ENCODE data around the gene RNF141. TPM values are rescaled to one million over a fixed set of nuclear protein-coding genes. Genes with fewer than 3 reads are reported as not detected.

Gene RNF141
- total RNA-seq, 1 donor from 2014 or later, result 50.0 TPM

- Histone ChIP-seq H3K27me3 (no peaks in the 10 kb centered on the region), H3K9me3 (no peaks in the 10 kb centered on the region), H3K27ac (peak overlapping the region; percentile 6), H3K4me3 (no peak overlapping the region), H3K4me1 (peaks cover 6% of the 10 kb centered on the region), H3K36me3 (peaks cover 14% of the 10 kb centered on the region)
- intact Hi-C loops (cut with DNase I), result no loop called here
- no peak for DNase-seq
- ATAC-seq, result no peak
- TF ChIP-seq, protein P1, sequence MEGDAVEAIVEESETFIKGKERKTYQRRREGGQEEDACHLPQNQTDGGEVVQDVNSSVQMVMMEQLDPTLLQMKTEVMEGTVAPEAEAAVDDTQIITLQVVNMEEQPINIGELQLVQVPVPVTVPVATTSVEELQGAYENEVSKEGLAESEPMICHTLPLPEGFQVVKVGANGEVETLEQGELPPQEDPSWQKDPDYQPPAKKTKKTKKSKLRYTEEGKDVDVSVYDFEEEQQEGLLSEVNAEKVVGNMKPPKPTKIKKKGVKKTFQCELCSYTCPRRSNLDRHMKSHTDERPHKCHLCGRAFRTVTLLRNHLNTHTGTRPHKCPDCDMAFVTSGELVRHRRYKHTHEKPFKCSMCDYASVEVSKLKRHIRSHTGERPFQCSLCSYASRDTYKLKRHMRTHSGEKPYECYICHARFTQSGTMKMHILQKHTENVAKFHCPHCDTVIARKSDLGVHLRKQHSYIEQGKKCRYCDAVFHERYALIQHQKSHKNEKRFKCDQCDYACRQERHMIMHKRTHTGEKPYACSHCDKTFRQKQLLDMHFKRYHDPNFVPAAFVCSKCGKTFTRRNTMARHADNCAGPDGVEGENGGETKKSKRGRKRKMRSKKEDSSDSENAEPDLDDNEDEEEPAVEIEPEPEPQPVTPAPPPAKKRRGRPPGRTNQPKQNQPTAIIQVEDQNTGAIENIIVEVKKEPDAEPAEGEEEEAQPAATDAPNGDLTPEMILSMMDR (IDR thresholded peaks at IDR 0.05), result no peak
These were observed 38.8 kb downstream of the RNF141 start for GRCh38 chr11:10502065-10502680.

- H3K27me3 ChIP-seq, result no peaks in the 10 kb centered on the region
- TF ChIP-seq, protein P1 (IDR thresholded peaks at IDR 0.05), result no peak
- DNase-seq (no peak), ATAC-seq (no peak)
- peaks cover 6% of the 10 kb centered on the region for H3K4me1 ChIP-seq
- H3K9me3 ChIP-seq, result no peaks in the 10 kb centered on the region
- no peak overlapping the region for H3K4me3 ChIP-seq
- intact Hi-C loops (cut with DNase I), result no loop called here
- H3K27ac ChIP-seq, result no peak overlapping the region
- peaks cover 14% of the 10 kb centered on the region for H3K36me3 ChIP-seq
These were observed 40.0 kb downstream of the RNF141 start for GRCh38 chr11:10500757-10501684.

DNA sequence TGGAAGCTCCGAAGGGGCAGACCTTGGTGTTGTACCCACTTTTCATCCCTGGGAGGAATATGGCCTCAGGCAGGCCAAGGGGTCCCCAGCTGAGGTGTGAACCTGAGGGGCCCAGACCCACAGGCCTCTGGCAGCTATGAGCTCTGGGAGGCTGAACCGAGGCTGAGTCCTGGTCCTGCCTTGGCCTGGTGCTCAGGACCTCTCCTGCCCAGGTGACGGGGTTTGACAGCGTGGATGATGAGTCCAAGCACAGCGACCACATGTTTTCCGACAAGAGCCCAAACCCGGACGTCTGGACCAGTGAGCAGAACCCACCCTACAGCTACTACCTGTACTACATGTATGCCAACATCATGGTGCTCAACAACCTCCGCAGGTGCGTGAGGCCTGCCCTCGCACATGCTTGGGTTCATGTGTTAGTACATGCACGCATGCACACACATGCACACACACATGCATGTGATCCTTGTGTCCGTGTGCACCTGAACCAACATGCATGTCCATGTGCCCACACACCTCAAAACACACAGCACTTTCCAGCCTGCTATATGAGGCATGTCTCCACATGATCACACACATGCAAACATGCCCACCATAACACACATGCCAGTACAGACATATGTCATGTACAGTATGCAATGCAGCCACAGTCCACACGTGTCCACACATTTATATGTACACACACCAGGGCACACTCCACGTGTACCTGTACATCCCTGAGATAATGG is 40.9 kb downstream of the RNF141 start:
- Histone ChIP-seq H3K27me3 (no peaks in the 10 kb centered on the region), H3K36me3 (peaks cover 20% of the 10 kb centered on the region), H3K9me3 (no peaks in the 10 kb centered on the region), H3K27ac (no peak overlapping the region), H3K4me3 (no peak overlapping the region), H3K4me1 (peaks cover 6% of the 10 kb centered on the region)
- ATAC-seq (no peak), DNase-seq (no peak)
- TF ChIP-seq, protein P1 (IDR thresholded peaks at IDR 0.05), result no peak
- intact Hi-C loops (cut with DNase I), result no loop called here

- DNase-seq, result no peak
- ATAC-seq, result no peak
- TF ChIP-seq, protein P1 (IDR thresholded peaks at IDR 0.05), result no peak
- intact Hi-C loops (cut with DNase I), result no loop called here
- no peaks in the 10 kb centered on the region for H3K9me3 ChIP-seq
- H3K4me1 ChIP-seq, result peaks cover 3% of the 10 kb centered on the region
- H3K27ac ChIP-seq, result no peak overlapping the region
- H3K4me3 ChIP-seq, result no peak overlapping the region
- H3K27me3 ChIP-seq, result no peaks in the 10 kb centered on the region
- peaks cover 26% of the 10 kb centered on the region for H3K36me3 ChIP-seq
These were observed 41.5 kb downstream of the RNF141 start for GRCh38 chr11:10499452-10499851.

GRCh38 chr11:10498426-10499250 is 42.3 kb downstream of the RNF141 start:
- Histone ChIP-seq H3K27ac (no peak overlapping the region), H3K36me3 (peaks cover 32% of the 10 kb centered on the region), H3K4me3 (no peak overlapping the region), H3K4me1 (no peaks in the 10 kb centered on the region), H3K9me3 (no peaks in the 10 kb centered on the region), H3K27me3 (no peaks in the 10 kb centered on the region)
- intact Hi-C loops (cut with DNase I), result no loop called here
- TF ChIP-seq, protein P1 (IDR thresholded peaks at IDR 0.05), result no peak
- no peak for ATAC-seq
- no peak for DNase-seq

Measured in upper lobe of right lung (tissue), 1 donor.